Measurements from ENCODE around the gene KLHDC7B. TPM values are rescaled to one million over a fixed set of nuclear protein-coding genes. Genes with fewer than 3 reads are reported as not detected.

KLHDC7B gene
- total and polyA plus RNA-seq, 12 donors: 0.06 to 0.69 (median 0.19) TPM; not detected in 2

- Histone ChIP-seq H3K36me3 (replicated peaks in 1 of 2) (peaks cover 0 to 32% of the 10 kb centered on the region in 2 donors), H3K4me1 (replicated peaks in 1 of 2) (peaks cover 8 to 25% of the 10 kb centered on the region in 2 donors)
- 83 to 93% (median 89%) methylated on average over 6 to 14 of the region's 14 CpGs; no CpG with 5 or more reads in 1 of the 4 donors for whole genome bisulfite sequencing, 4 donors
Measured at GRCh38 chr22:50505276-50505775, 40.4 kb upstream of the KLHDC7B start.

GRCh38 chr22:50505776-50506610, 39.7 kb upstream of the KLHDC7B start:
- peak in 4 of 7 donors; percentile 26 to 58 (median 47) for DNase-seq
- TF ChIP-seq CTCF (IDR thresholded peaks at IDR 0.05) (no peak), POLR2A (IDR thresholded peaks at IDR 0.05) (no peak)
- intact Hi-C loops (cut with DNase I): no loop called here
- 90 to 94% (median 92%) methylated on average over 15 to 41 of the region's 41 CpGs for WGBS, 4 donors
- H3K36me3 ChIP-seq (replicated peaks in 1 of 2): peaks cover 0 to 32% of the 10 kb centered on the region in 2 donors
- H3K4me1 ChIP-seq (replicated peaks in 1 of 2): peaks cover 8 to 25% of the 10 kb centered on the region in 2 donors
- H3K9me3 ChIP-seq (replicated peaks in 1 of 3): no peaks in the 10 kb centered on the region
- no peaks in the 10 kb centered on the region for H3K27me3 ChIP-seq
- H3K4me3 ChIP-seq: peak overlapping the region in 2 of 4 donors; percentile 77 to 88
- H3K27ac ChIP-seq: no peak overlapping the region

More at GRCh38 chr22:50505276-50505775, 40.4 kb upstream of the KLHDC7B start:
- Histone ChIP-seq H3K27ac (no peak overlapping the region), H3K27me3 (no peaks in the 10 kb centered on the region), H3K9me3 (replicated peaks in 1 of 3) (no peaks in the 10 kb centered on the region), H3K4me3 (no peak overlapping the region)
- peak in 2 of 7 donors; percentile 17 to 38 for DNase-seq
- intact Hi-C loops (cut with DNase I): no loop called here
- TF ChIP-seq CTCF (IDR thresholded peaks at IDR 0.05) (no peak), POLR2A (IDR thresholded peaks at IDR 0.05) (no peak)

GRCh38 chr22:50506611-50507420, 38.9 kb upstream of the KLHDC7B start:
- Histone ChIP-seq H3K9me3 (replicated peaks in 1 of 3) (no peaks in the 10 kb centered on the region), H3K27me3 (no peaks in the 10 kb centered on the region), H3K4me1 (replicated peaks in 1 of 2) (peaks cover 8 to 25% of the 10 kb centered on the region in 2 donors), H3K27ac (peak overlapping the region in 4 of 5 donors; percentile 60 to 97 (median 74)), H3K4me3 (peak overlapping the region; percentile 71 to 88 (median 82)), H3K36me3 (replicated peaks in 1 of 2) (peaks cover 0 to 32% of the 10 kb centered on the region in 2 donors)
- WGBS, 4 donors: 22 to 52% (median 29%) methylated on average over 7 to 21 of the region's 21 CpGs
- TF ChIP-seq POLR2A (IDR thresholded peaks at IDR 0.05): no peak
- no peak for TF ChIP-seq CTCF (IDR thresholded peaks at IDR 0.05)
- intact Hi-C loops (cut with DNase I): no loop called here
- peak in 4 of 7 donors; percentile 54 to 71 (median 60) for DNase-seq

Measured in adrenal gland (tissue), 12 donors.